Right atrium auricular region (tissue), 2 donors: ENCODE measurements around the gene PLEKHM2. TPM values are rescaled to one million over a fixed set of nuclear protein-coding genes. Genes with fewer than 3 reads are reported as not detected.
A peak's percentile ranks its signal among the peaks of the same experiment; 100 is the strongest.

ENCODE experiments used
- DNase-seq: peaks from one replicate; pipeline ENCODE4 v3.0.0-alpha.2; 2019; ENCODE audit warnings: low spot score
- H3K27ac ChIP-seq, 2 donors: fragments of 200-600 bp; sonication (generic); 1 replicate in 1 of 2; 2 replicates in 1 of 2; pipeline ENCODE4 v1.5.1; 2016 to 2019
- H3K27me3 ChIP-seq, 2 donors: fragments of 200-600 bp; sonication (generic); one replicate each; pipeline versions ENCODE4 v1.5.1 to v1.6.0; 2017 to 2019
- H3K36me3 ChIP-seq: fragments of 200-600 bp; sonication (generic); one replicate; pipeline ENCODE4 v1.5.1; 2016
- H3K4me1 ChIP-seq, 2 donors: fragments of 200-600 bp; sonication (generic); one replicate each; pipeline versions ENCODE4 v1.5.1 to v1.6.0; 2017 to 2019
- H3K4me3 ChIP-seq, 2 donors: fragments of 200-600 bp; sonication (generic); 1 replicate in 1 of 2; 2 replicates in 1 of 2; pipeline ENCODE4 v1.5.1; 2017 to 2019; ENCODE audit warnings: mild to moderate bottlenecking in 1 of 2, moderate library complexity in 1 of 2
- H3K9me3 ChIP-seq, 2 donors: fragments of 200-600 bp; sonication (generic); one replicate each; pipeline ENCODE4 v1.5.1; 2019
- total RNA-seq, 2 donors: library from RNA; depleted of rRNA; stranded (reverse); fragments of >200 nt; gene quantifications; one replicate each; pipeline ENCODE4 v1.1.0, GENCODE V29; 2016
- TF ChIP-seq, protein P1 (sequence below), 2 donors: fragments of 200-600 bp; sonication (generic); IDR thresholded peaks; one replicate each; pipeline ENCODE4 v1.5.1; 2019; ENCODE audit warnings: antibody characterized with exemption in 2 of 2

The PLEKHM2 gene
- total RNA-seq, 2 donors from 2014 or later: 53.6 to 78.1 TPM

DNA sequence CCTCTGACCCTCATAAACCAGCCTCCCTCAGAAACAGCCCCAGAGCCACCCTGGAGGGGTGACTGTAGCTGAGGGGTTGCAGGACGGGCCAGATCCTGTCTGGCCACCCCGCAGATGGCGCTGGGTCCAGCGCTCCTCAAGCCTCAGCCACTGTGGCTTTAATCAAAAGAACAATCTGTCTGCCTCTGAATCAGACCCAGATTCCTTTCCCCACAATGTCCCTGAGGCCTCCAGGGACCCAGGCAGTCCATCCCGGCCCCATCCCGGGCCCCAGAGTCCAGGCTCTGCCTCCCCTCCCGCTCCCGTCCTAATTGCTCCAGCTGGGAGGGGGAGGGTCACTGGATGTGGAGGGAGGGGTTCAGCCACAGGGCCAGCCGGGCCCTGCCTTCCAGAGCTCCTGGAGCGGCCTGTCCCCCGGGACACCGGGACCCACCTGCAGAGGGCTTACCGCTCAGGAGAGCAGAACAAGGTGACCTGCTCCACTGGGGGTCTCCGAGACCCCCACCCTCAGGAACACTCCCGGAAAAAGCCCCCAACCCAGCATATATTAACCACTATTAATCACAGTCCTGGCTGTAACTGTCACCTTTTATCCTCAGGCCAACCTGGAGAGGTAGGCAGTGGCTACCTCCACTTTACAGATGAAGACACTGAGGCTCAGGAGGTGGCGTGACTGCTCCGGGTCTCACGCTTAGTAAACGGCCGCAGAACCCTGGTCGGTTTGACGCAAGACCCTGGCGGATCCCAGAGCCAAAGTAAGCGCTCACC lies 73.6 kb downstream of the PLEKHM2 start:
- Histone ChIP-seq H3K4me3 (peak overlapping the region; percentile 79 to 81), H3K27ac (peak overlapping the region; percentile 86 to 91), H3K4me1 (peaks cover 0 to 61% of the 10 kb centered on the region in 2 donors), H3K27me3 (no peaks in the 10 kb centered on the region), H3K36me3 (no peaks in the 10 kb centered on the region), H3K9me3 (no peaks in the 10 kb centered on the region)
- TF ChIP-seq, protein P1, sequence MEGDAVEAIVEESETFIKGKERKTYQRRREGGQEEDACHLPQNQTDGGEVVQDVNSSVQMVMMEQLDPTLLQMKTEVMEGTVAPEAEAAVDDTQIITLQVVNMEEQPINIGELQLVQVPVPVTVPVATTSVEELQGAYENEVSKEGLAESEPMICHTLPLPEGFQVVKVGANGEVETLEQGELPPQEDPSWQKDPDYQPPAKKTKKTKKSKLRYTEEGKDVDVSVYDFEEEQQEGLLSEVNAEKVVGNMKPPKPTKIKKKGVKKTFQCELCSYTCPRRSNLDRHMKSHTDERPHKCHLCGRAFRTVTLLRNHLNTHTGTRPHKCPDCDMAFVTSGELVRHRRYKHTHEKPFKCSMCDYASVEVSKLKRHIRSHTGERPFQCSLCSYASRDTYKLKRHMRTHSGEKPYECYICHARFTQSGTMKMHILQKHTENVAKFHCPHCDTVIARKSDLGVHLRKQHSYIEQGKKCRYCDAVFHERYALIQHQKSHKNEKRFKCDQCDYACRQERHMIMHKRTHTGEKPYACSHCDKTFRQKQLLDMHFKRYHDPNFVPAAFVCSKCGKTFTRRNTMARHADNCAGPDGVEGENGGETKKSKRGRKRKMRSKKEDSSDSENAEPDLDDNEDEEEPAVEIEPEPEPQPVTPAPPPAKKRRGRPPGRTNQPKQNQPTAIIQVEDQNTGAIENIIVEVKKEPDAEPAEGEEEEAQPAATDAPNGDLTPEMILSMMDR (IDR thresholded peaks at IDR 0.05): no peak
- DNase-seq: no peak

GRCh38 chr1:15758343-15758931 lies 74.3 kb downstream of the PLEKHM2 start, which contains the start of gene FBLIM1:
TSS of gene FBLIM1 (plus strand) at chr1:15758795. CDS start at chr1:15764984, 6,189 bp downstream.
- H3K9me3 ChIP-seq: no peaks in the 10 kb centered on the region
- no peaks in the 10 kb centered on the region for H3K27me3 ChIP-seq
- DNase-seq: no peak
- peaks cover 0 to 68% of the 10 kb centered on the region in 2 donors for H3K4me1 ChIP-seq
- H3K27ac ChIP-seq: peak within 1 kb of the TSS; percentile 86 to 91
- TF ChIP-seq, protein P1 (IDR thresholded peaks at IDR 0.05): no peak
- H3K4me3 ChIP-seq: peak within 1 kb of the TSS; percentile 79 to 81
- H3K36me3 ChIP-seq: no peaks in the 10 kb centered on the region

DNA sequence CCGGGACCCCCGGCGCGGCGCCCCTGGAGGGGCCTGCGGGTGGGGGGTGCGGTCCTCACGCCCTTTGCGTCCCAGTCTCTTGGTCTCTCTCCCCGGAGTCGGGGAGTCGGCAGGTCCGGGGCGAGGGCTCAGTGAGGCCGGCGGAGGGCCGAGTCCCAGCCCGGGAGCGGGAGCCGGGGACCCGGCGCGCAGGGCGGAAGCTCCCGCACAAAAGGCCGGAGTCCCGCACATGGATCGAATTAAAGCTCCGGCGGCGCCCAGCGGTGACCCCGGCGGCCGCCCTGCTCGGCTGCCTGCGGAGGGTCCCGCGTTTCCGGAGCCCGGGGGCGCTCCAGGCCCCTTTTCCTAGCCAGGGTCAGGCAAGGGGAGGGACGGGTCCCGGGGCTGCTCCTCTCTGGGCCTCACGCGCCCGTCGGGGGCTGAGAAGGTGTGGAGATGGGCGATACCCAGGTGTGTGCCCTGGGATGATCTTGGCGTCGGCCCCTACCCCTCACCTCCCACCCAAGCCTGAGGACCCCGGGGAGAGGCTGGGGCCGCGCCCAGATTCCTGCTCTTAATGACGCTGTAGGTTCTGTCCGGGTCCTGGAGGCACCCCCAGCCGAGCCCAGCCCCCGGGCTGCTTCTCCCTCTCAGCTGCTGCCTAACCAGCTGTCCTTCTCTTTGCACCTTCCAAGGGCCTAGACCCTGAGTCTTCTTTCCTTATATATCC lies 75.0 kb downstream of the PLEKHM2 start:
- Histone ChIP-seq H3K27me3 (no peaks in the 10 kb centered on the region), H3K4me1 (peaks cover 0 to 74% of the 10 kb centered on the region in 2 donors), H3K27ac (peak overlapping the region; percentile 86 to 91), H3K36me3 (no peaks in the 10 kb centered on the region), H3K9me3 (no peaks in the 10 kb centered on the region), H3K4me3 (peak overlapping the region; percentile 79 to 81)
- TF ChIP-seq, protein P1 (IDR thresholded peaks at IDR 0.05): no peak
- no peak for DNase-seq

DNA sequence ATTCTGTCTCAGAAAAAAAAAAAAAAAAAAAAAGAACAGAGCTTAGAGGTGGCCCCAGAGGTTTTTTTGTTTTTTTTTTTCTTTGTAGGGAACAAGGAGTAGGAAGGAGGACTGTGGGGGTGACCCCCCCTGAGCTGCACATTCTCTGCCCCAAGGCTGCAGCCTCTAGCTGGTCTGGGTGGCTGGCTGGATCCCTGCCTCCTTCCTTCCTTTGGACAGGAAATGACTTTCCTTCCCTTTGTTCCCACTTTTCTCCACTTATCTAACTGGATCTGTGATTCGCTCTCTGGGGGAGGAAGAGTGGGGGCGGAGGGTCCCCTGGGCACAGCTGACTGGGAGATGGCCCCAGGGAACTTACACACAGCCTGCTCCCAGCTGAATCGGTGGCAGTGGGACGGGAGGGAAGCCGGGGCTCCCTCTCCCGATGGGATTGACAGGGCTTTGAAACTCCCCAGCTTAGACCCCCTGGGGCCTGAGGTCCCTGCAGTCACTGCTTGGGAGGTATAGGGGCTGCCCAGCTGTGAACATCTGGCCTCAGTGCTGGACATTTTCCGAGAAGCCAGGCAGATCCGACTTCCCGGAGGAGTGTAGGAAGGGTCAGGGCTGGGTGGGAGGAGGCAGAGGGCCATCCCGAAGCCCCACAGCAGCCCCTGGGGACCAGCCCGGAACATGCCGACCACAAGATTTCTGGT lies 76.5 kb downstream of the PLEKHM2 start:
- Histone ChIP-seq H3K4me1 (peaks cover 0 to 86% of the 10 kb centered on the region in 2 donors), H3K27me3 (no peaks in the 10 kb centered on the region)

More for the DNA sequence above, 76.5 kb downstream of the PLEKHM2 start:
- TF ChIP-seq, protein P1 (IDR thresholded peaks at IDR 0.05): no peak
- DNase-seq: no peak
- H3K9me3 ChIP-seq: no peaks in the 10 kb centered on the region
- peak overlapping the region; percentile 86 to 91 for H3K27ac ChIP-seq
- H3K4me3 ChIP-seq: peak overlapping the region; percentile 20 to 81
- peaks cover 12% of the 10 kb centered on the region for H3K36me3 ChIP-seq
